ENCODE results near the gene NFASC. TPM values are rescaled to one million over a fixed set of nuclear protein-coding genes. Genes with fewer than 3 reads are reported as not detected.

NFASC gene
- total RNA-seq, 1 experiment from 2014 or later, result 1.6 TPM

DNA sequence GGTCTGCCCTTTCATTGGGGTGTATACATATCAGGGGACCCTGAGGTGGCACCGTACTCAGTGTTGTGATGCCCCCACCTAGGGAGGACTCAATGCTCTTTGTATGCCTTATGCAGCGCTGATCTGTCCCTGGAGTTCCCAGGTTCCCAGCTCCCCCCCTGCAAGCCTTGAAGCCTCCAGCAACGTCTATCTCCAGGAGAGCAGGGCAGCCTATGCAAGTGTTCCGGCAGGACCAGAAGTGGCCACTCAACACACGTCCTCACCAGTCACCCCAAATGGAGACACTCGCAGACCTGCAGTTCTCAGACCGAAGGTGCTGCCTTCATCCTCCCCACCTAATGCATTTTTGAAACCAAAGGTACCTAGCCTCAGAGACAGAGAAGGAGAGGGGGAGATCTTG lies 147.1 kb downstream of the NFASC start:
- BruUV-seq (replicated peaks), result no TSS peak
- no peak overlapping the region for H3K4me3 ChIP-seq (ENCODE audit: low read length)
- no peak overlapping the region for H3K4me2 ChIP-seq (ENCODE audit: low read length)
- H2AFZ ChIP-seq (ENCODE audit: low read length), result no peak overlapping the region
- peaks cover 96% of the 10 kb centered on the region for H3K27me3 ChIP-seq (ENCODE audit: low read length)
- no peaks in the 10 kb centered on the region for H3K9me3 ChIP-seq (ENCODE audit: low read length)
- no peaks in the 10 kb centered on the region for H3K36me3 ChIP-seq (ENCODE audit: low read depth, low read length)
- H3K4me1 ChIP-seq (ENCODE audit: insufficient read depth, low read length), result no peaks in the 10 kb centered on the region
- no peaks in the 10 kb centered on the region for H3K79me2 ChIP-seq (ENCODE audit: low read length)
- DNase-seq (no peak), ATAC-seq (no peak)
- H3K27ac ChIP-seq (ENCODE audit: low read length), result no peak overlapping the region
- TF ChIP-seq EZH2phosphoT487 (IDR thresholded peaks at IDR 0.05; ENCODE audit: borderline replicate concordance, low read length) (no peak), EZH2 (IDR thresholded peaks at IDR 0.05; ENCODE audit: low read length, unreplicated experiment) (no peak)
- TF ChIP-seq, protein P1, sequence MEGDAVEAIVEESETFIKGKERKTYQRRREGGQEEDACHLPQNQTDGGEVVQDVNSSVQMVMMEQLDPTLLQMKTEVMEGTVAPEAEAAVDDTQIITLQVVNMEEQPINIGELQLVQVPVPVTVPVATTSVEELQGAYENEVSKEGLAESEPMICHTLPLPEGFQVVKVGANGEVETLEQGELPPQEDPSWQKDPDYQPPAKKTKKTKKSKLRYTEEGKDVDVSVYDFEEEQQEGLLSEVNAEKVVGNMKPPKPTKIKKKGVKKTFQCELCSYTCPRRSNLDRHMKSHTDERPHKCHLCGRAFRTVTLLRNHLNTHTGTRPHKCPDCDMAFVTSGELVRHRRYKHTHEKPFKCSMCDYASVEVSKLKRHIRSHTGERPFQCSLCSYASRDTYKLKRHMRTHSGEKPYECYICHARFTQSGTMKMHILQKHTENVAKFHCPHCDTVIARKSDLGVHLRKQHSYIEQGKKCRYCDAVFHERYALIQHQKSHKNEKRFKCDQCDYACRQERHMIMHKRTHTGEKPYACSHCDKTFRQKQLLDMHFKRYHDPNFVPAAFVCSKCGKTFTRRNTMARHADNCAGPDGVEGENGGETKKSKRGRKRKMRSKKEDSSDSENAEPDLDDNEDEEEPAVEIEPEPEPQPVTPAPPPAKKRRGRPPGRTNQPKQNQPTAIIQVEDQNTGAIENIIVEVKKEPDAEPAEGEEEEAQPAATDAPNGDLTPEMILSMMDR (conservative IDR thresholded peaks at IDR 0.05; ENCODE audit: low read depth, low read length), result no peak
- H3F3A ChIP-seq (ENCODE audit: low read length, unreplicated experiment), result no peaks in the 10 kb centered on the region
- H4K20me1 ChIP-seq (ENCODE audit: low read length), result no peaks in the 10 kb centered on the region
- intact Hi-C loops (cut with micrococcal nuclease), result no loop called here
- POLR2A ChIA-PET (ENCODE audit: unreplicated experiment), result no interaction called here
- CTCF ChIA-PET, result no interaction called here
- no peak overlapping the region for H3K9ac ChIP-seq (ENCODE audit: low read length)
- no peaks in the 10 kb centered on the region for H3K9me2 ChIP-seq (replicated peaks; ENCODE audit: low read length)

DNA sequence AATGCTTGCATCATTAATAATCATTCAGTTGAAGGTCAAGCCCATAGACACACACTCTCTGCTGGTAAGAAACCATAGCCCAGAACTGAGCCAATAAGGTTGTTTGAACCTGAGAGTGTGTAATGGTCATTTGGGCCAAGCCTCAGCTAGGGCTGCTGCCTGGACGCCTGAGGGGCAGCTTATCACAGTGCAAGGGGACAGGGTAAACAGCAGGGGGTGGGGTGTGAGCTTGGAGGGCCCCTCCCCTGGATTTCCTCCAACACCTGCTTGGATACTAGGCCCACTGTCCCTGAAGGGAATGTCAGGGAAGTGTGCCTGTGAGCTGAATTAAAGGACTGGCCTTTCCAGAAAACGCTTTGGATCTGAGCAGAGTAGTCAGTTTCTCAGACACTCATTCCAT lies 147.7 kb downstream of the NFASC start:
- Histone ChIP-seq H2AFZ (ENCODE audit: low read length) (no peak overlapping the region), H3K9ac (ENCODE audit: low read length) (no peak overlapping the region), H3K36me3 (ENCODE audit: low read depth, low read length) (no peaks in the 10 kb centered on the region), H3K9me2 (replicated peaks; ENCODE audit: low read length) (no peaks in the 10 kb centered on the region), H3F3A (ENCODE audit: low read length, unreplicated experiment) (no peaks in the 10 kb centered on the region), H3K27me3 (ENCODE audit: low read length) (peaks cover 94% of the 10 kb centered on the region), H3K4me1 (ENCODE audit: insufficient read depth, low read length) (no peaks in the 10 kb centered on the region), H3K4me3 (ENCODE audit: low read length) (no peak overlapping the region), H3K4me2 (ENCODE audit: low read length) (no peak overlapping the region), H3K27ac (ENCODE audit: low read length) (no peak overlapping the region), H3K79me2 (ENCODE audit: low read length) (no peaks in the 10 kb centered on the region), H3K9me3 (ENCODE audit: low read length) (no peaks in the 10 kb centered on the region), H4K20me1 (ENCODE audit: low read length) (no peaks in the 10 kb centered on the region)
- intact Hi-C loops (cut with micrococcal nuclease), result no loop called here
- TF ChIP-seq EZH2phosphoT487 (IDR thresholded peaks at IDR 0.05; ENCODE audit: borderline replicate concordance, low read length), result no peak
- TF ChIP-seq, protein P1 (conservative IDR thresholded peaks at IDR 0.05; ENCODE audit: low read depth, low read length), result no peak
- no peak for TF ChIP-seq EZH2 (IDR thresholded peaks at IDR 0.05; ENCODE audit: low read length, unreplicated experiment)
- DNase-seq, result no peak
- BruUV-seq (replicated peaks), result no TSS peak
- ChIA-PET POLR2A (ENCODE audit: unreplicated experiment) (no interaction called here), CTCF (no interaction called here)
- ATAC-seq, result no peak

DNA sequence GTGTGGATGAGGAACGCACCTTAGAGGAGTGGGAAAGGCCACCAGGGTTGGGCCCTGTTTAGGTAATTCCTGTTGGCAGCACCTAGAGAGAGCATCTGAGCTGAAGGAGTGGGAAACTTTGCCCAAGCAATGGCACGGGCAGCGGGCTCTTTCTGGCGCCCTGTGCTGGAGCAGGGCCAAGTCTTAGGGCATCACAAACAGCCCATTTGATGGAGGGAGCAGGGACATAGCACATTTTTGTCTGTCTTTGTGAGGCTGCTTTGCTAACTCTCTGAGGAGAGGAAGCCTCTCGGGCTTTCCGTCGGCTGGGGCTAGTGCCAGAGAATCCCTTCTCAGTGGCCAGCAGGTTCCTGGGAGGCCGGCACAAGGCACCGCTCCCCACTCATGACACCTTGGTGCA lies 149.8 kb downstream of the NFASC start:
- Histone ChIP-seq H3K9ac (ENCODE audit: low read length) (no peak overlapping the region), H3K4me1 (ENCODE audit: insufficient read depth, low read length) (no peaks in the 10 kb centered on the region), H3K4me3 (ENCODE audit: low read length) (no peak overlapping the region), H2AFZ (ENCODE audit: low read length) (no peak overlapping the region), H3K9me3 (ENCODE audit: low read length) (no peaks in the 10 kb centered on the region), H3K36me3 (ENCODE audit: low read depth, low read length) (no peaks in the 10 kb centered on the region), H3K27me3 (ENCODE audit: low read length) (peaks cover 92% of the 10 kb centered on the region), H3K79me2 (ENCODE audit: low read length) (no peaks in the 10 kb centered on the region), H3K27ac (ENCODE audit: low read length) (no peak overlapping the region), H3K4me2 (ENCODE audit: low read length) (no peak overlapping the region), H3K9me2 (replicated peaks; ENCODE audit: low read length) (no peaks in the 10 kb centered on the region), H4K20me1 (ENCODE audit: low read length) (no peaks in the 10 kb centered on the region), H3F3A (ENCODE audit: low read length, unreplicated experiment) (no peaks in the 10 kb centered on the region)
- intact Hi-C loops (cut with micrococcal nuclease), result no loop called here
- ATAC-seq, result no peak
- TF ChIP-seq, protein P1 (conservative IDR thresholded peaks at IDR 0.05; ENCODE audit: low read depth, low read length), result no peak
- TF ChIP-seq EZH2 (IDR thresholded peaks at IDR 0.05; ENCODE audit: low read length, unreplicated experiment), result no peak
- no peak for TF ChIP-seq EZH2phosphoT487 (IDR thresholded peaks at IDR 0.05; ENCODE audit: borderline replicate concordance, low read length)
- BruUV-seq (replicated peaks), result no TSS peak
- POLR2A ChIA-PET (ENCODE audit: unreplicated experiment), result no interaction called here
- DNase-seq, result no peak
- CTCF ChIA-PET, result no interaction called here
